ENCODE results near the gene NECAB2. TPM values are rescaled to one million over a fixed set of nuclear protein-coding genes. Genes with fewer than 3 reads are reported as not detected.
A peak's percentile ranks its signal among the peaks of the same experiment; 100 is the strongest.

Gene NECAB2
- total RNA-seq, 1 donor from 2014 or later = 12.9 TPM

DNA sequence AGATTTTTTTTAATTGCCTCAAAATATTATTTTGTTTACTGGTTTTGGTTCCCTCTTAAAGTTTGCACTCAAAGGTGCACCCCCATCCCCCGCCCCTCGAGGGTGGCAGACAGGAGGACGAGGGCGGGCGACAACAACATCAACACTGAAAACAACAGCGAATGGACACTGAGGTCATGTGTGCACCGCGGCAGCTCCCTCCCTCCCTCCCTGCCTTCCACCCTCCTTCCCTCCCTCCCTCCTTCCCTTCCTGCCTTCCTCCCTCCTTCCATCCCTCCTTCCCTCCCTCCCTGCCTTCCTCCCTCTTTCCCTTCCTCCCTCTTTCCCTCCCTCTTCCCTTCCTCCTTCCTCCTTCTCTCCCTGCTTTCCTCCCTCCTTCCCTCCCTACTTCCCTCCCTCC is 16.5 kb upstream of the NECAB2 start:
- ATAC-seq = no peak
- no peak for DNase-seq (ENCODE audit: low spot score)

DNA sequence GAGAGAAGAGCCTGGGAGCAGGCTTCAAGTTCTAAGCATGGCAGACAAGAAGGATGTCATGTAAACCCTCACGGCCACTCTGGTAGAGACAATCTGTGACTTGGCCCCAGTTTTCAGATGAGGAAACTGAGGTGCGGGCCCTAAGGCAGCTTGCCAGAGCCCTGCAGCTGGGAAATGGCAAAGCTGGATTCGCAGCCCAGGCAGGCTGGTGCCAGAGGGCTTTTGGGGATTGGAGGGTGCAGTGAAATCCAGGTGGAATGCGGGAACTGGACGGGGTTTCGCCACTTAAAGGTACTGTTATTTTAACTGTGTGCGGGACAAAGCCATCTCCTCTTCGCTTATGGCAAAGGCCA is 15.5 kb upstream of the NECAB2 start:
- DNase-seq (ENCODE audit: low spot score) (peak; percentile 82), ATAC-seq (peak; percentile 53)

DNA sequence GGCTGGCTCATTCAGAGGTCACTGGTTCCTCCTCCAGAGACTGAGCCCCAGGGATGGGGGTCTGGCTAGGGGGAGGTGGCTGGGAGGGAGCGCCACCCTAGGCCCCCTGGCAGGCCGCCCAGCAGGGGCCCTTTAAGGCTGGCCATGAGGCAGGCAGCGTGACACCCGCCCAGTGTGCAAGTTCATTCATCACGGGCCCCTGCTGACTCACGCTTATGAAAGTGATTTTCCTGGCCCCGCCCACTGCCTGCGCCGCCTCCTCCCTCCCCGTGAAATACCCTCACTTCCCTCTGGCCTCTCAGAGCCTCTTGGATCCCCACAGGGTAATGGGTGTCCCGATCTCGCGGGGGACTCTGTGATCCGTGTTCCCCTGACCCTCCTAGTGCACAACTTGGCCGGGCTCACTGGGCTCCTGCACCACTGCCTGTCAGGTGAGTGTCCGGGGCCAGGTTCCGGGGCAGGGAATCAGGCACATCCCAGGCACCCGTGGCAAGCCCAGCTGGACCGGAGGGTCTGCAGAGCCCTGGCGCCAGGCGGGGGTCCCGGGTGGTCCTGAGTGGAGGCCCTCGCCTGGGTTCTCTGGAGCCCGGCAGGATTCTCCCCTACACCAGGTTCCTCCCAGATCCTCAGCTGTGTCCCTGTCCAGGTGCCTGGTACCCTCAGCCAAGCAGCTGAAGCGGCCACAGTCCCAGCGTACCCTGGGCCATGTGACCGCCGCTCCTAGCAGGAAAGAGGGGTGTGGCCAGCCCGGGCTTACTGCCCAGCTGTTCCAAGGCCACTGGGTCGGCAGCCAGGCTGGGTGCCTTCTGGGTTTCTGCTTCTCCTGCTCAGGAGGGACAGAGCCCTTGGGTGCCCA is 14.9 kb upstream of the NECAB2 start, which contains the start of gene OSGIN1:
TSS of gene OSGIN1 (plus strand) at position 301 of the 856 bp plus-strand sequence. CDS start 4,432 bp downstream, outside the sequence.
- DNase-seq (ENCODE audit: low spot score) (peak; percentile 97), ATAC-seq (peak; percentile 79)

DNA sequence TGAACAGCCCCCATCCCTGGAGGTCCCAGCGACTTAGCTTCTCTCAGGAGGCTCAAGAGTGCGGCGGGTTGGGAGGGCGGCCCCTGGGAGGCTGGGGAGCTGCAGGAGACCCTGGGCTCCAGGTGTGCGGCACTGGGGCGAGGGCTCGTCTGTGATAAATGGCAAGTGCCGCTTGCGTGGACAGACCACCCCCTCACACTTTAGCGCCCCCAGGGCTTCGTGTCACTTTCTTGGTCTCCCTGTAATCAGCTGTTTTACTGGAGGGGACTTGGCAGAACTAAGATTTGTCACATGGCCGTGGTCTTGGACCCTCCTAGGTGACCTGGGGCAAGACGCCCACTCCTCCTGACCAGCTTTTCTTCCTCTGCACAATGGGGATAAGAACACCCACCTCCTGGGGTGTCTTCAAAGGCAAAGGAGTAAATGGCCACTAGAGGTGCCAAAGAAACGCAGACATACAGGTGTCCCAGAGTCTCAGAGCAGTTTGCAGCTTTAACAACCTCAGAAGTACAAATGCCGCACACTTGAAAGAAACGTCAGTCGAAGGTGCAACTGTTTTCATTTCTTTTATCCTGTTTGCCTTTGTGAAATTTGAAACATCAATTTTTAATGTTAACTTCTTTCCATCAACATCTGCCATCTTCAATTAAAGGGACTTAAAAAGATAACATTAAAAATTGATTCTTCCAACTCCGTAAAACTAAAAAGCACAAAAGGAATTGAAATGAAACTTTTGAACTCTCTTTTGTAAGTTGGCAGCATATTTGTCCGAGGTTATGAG is 14.1 kb upstream of the NECAB2 start:
- ATAC-seq (peak; percentile 25), DNase-seq (ENCODE audit: low spot score) (no peak)

DNA sequence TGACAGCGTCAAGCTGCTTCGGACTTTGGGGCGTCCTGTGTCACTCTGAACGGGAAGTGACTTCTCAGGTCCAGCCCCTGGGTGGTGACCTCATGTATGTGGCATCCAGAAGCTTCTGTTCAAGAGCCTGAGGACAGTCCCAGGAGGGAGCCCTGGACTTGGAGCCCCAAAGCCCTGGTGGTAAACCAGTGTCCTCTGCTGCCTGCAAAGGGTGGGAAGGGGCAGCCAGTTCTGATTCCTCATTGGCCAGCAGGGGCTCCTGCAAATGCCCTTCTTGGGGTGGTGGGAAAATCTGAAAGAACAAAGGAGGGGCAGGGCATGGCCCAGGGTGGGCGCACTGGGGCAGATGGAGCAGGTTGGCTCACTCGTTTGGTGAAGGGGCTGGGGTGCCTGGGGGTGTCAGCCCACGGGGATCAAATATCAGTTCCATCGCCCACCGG is 13.4 kb upstream of the NECAB2 start:
- peak; percentile 7 for ATAC-seq
- DNase-seq (ENCODE audit: low spot score) = peak; percentile 67

DNA sequence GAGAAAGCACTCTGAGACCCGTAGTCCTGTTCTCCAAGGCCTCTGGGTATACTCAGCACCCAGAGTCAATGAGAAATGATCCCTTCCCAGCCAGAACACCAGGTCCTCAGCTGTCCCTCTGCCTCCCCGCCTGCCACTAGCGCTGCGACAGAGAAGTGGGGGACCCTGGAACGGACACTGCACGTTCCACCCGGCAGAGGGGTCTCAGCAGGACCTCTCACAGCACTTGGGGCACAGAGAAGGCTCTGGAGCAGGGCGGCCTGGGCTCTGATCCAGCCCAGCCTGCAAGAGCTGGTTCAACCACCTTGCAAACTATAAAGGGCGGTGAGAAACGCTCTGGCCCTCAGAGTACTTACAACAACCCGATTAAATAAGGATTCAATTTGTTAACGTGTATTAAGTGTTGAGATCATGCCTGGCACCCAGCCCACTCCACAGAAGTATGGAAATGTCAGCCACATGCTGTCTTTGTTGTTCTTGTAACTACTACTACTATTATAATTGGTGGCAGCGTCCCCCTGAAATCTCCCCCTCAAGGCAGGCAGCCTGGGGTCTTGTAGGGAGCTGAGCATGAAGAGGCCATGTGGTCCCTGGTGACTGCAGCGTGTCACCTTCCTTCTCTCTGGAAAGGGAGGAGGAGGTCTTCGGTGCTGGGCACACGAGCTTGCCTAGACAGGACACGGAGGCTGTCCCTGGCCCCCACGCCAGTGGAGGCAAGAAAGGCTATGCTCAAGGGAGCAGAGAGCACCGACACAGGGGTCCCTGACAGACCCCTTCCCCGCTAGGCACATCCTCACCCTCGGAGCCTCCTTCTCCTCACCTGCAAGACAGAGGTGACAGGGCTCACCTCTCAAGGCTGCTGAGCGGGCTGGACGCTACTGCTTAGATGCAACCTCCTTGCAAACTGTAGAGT is 12.6 kb upstream of the NECAB2 start:
- no peak for DNase-seq (ENCODE audit: low spot score)
- ATAC-seq = no peak

DNA sequence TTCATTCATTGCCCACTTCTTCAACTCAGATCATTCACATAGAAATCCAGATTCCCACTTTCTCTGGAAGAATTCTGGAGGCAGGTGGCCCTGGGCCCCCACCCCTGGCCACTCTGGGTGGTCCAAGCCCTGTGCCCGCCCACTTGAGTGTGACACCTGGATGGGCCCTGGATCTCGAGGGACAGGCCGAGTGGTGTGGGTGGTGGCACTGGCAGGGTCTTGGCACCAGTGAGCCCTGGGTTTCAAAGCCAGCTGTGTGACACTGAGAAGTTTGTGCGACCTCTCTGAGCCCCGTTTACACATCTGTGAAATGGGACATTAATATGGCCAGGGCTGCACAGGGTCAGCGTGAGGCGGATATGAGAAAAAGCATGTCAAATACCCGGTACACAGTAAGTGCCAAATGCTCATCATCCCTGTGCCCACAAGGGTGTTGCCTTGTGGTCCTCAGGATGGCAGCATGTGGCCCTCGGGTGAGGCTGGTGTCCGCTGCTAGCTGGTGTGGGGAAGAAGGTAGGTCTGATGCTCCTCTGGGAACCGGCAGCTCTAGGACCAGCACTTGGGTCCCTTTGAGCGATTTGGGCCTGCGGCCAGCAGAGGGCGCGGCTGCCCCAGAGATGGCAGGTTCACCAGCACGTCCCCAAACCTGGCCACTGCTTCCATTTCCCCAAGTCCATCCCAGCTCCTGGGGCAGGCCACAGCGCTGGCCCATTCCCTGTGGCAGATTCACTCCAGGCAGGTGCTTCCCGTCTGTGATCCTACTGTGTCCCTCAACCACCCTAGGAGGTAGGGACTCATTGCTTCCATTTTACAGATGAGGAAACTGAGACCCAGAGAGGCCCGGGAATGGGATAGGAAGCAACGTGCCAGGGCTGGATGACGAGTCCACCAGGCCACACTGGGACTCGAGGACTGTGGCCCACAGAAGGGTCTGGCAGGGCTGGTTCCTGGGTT is 11.4 kb upstream of the NECAB2 start:
- peak; percentile 18 for ATAC-seq
- DNase-seq (ENCODE audit: low spot score) = peak; percentile 80

DNA sequence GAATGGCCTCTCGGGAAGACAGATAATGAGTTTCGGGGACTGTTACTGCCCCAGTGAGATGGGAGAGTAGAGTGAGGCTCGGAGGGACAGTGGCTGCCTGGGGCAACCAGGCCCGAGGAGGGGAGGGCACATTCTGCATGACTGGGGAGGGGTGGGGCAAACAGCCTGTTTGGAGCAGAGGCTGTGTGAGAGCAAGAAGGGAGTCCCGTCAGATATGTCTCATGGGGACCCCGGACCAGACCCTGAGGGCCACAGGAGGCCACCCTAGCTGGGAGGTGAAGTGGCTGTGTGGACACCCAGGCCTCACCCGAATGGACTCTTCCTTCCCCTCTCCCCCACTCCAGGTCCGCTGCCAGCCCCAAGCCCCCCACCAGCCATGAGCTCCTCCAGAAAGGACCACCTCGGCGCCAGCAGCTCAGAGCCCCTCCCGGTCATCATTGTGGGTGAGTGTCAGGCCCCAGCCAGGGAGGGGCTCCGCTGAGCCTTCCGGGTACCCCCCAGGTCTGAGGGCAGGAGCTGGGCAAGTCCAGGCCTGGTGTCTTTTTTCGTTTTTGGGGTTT is 10.7 kb upstream of the NECAB2 start:
- no peak for ATAC-seq

DNA sequence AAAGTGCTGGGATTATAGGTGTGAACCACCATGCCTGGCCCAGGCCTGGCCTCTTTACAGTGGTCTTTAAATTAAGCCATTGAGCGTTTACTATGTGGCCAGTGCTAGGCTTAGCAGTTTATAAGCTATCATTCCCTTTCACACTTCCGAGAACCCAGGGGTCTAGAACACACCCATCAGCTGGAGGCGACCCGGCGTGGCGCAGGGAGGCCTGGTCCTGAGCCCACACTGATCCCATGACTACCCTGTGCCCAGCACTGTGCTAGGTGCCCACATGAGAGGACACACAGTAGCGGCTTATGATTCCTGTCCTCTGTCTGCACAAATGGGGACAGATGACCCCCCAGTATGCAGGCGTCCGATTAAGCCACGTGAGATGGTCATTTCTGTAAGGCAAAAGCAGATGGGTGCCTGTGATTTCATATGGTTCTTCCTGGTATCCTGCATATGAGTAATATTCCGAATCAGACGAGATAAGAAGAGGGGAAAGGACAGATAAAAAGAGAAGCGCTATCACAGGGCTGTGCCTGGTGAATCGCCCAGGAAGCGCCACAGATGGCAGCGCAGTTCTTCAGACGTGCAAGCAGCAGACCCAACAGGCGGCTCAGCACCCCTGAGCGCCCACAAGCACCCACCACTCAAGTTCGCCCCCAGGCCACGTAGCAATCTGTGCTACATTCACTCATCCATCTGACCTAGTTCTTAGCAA is 9.8 kb upstream of the NECAB2 start:
- ATAC-seq = no peak
- no peak for DNase-seq (ENCODE audit: low spot score)

More for the DNA sequence above, 10.7 kb upstream of the NECAB2 start:
- DNase-seq (ENCODE audit: low spot score) = no peak

DNA sequence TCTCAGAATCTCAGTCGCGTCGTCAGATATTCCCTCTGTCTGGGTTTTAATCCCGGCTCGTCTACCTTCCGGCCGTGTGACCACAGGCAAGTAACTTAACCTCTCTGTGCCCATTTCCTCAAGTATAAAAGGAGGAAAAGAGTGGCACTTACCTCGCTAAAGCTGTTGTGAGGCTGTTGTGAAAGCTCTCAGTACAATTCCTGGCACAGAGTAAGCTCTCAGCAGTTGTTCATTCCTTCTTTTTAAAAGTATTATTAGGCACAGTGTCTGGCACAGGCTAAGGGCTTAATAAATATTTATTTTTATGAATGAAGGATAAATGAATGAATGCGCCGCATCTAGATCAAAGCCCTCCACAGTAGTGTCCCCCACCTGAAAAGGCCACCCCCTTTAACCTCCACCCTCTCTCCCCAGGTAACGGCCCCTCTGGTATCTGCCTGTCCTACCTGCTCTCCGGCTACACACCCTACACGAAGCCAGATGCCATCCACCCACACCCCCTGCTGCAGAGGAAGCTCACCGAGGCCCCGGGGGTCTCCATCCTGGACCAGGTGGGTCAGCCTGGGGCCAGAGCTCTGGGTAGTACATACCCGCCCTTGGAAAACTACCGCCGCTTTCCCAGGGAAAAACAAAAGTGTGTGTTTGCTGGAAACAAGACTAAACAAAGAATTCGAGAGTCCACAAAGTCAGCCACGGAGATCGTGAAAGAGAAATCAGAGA is 9.0 kb upstream of the NECAB2 start:
- ATAC-seq = no peak
- DNase-seq (ENCODE audit: low spot score) = no peak

DNA sequence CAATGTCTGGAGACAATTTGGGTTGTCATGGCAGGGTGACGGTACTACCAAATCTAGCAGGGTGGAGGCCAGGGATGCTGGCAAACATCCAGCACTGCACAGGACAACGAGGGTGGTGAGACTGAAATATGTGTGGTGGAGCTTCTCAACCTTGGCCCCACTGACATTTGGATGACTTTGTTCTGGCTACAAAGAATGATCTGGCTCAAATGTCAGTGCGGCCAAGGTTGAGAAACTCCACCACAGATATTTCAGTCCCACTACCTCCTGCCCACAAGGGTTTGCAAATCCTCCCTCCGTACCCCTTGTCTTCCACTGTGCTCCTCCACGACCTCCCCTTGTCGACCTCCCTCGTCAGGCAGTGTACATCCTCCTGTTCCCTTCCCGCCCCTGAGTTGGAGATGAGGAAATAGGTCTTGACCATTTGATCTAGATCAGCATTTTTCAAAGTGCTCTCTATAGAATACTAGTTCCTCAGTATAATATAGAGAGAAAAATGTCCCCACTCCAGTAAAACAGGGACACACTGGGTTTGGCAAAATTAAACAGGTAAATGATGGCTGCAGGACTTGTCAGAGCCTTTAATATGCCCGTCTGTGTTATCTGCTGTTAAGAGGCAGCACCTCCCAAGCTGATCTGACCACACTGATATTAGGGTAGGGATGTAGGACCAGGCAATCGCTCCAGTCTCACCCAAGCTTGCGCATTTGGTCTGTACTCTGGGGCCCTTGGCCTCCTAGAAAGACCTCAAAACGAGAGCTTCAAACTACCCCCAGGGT is 8.2 kb upstream of the NECAB2 start:
- DNase-seq (ENCODE audit: low spot score) = no peak
- ATAC-seq = no peak

DNA sequence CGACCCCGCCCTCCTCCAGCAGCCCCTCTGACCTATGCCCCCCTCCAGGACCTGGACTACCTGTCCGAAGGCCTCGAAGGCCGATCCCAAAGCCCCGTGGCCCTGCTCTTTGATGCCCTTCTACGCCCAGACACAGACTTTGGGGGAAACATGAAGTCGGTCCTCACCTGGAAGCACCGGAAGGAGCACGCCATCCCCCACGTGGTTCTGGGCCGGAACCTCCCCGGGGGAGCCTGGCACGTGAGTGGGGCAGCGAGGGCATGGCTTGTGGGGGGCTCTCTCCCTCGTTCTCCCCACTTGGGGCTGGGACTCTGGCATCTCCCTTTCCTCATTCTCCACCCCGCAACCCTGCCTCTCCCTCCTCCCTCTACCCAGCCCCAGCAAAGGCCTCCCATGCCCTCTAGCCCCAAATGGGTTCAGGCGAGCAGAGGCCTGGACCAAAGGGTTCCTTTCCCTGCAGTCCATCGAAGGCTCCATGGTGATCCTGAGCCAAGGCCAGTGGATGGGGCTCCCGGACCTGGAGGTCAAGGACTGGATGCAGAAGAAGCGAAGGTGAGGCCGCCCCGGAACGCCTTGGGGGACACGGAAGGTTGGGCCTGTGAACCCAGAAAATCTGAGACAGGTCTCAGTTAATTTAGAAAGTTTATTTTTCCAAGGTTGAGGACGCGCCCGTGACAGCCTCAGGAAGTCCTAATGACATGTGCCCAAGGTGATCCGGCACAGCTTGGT is 7.4 kb upstream of the NECAB2 start:
- DNase-seq (ENCODE audit: low spot score) (no peak), ATAC-seq (no peak)

DNA sequence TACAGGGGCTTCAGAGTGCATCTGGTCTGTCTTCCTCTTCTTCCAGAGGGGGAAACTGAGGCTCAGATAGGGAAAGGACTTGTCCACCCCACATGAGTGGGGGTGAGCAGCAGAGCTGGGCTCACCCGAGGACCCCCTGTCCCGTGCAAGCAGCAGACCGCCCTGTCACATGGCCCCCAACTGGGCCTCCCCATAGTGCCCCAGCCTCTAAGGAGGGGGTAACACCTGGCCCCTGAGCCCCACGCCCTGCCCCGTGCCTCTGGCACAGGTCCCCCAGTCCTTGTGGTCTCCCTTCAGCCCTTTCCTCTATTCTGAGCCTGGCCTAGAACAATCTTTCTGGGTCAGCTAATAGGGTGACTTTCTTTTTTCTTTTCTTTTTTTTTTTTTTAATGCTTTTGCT is 6.5 kb upstream of the NECAB2 start:
- no peak for DNase-seq (ENCODE audit: low spot score)
- no peak for ATAC-seq

DNA sequence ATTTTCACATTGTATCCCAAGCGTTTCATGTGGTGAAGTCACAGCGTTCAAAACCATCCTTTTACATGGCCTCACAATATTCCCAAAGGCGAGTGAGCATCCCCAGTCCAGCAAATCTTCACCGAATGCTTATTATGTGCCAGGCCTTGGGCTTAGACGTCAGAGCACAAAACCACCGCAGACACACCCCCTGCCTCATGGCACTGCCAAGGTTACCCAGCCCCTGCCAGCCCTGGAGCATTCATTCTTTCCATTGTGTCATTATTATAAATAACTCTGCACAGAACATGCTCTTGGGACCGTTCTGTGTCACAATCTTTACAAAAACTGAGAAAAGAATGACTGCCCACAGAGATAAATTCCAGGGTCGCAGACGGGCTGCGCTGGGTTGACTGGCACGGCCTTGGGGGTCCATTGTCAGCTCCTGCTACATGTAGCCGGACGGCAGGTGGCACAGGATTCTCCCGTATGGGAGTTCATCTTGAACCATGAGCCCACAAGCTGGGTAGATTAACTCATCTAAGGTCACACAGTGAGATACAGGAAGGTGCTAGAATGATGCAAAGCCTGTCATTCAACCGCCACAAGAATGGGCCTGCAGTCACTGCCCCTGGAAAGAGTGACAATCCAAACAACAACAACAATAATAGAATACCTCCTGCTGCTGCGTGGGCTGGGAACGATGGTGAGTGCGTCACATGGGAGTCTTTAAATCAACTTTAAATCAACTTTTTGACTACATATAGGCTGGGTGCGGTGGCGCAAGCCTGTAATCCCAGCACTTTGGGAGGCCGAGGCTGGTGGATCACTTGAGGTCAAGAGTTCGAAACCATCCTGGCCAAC is 4.5 kb upstream of the NECAB2 start:
- no peak for ATAC-seq
- DNase-seq (ENCODE audit: low spot score) = no peak

DNA sequence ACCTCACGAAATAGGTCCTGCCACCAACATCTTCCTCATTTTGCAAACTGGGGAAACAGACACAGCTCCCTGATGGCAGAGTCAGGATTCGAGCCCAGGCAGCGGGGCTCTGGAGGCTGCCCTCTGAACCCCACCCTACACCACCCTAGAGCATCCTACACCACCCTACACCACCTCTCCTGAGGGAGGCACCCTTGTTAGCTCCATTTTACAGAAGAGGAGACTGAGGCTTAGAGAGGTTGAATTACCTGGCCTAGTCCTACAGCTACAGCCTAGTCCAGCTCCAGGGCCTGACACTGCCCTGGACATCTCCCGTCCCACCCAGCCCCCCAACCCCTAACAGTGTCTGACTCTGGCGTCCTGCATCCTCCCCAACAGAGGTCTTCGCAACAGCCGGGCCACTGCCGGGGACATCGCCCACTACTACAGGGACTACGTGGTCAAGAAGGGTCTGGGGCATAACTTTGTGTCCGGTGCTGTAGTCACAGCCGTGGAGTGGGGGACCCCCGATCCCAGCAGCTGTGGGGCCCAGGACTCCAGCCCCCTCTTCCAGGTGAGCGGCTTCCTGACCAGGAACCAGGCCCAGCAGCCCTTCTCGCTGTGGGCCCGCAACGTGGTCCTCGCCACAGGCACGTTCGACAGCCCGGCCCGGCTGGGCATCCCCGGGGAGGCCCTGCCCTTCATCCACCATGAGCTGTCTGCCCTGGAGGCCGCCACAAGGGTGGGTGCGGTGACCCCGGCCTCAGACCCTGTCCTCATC is 3.2 kb upstream of the NECAB2 start:
- no peak for DNase-seq (ENCODE audit: low spot score)
- peak; percentile 15 for ATAC-seq
